Panc1 (cell line): ENCODE results near the gene LRRC49. TPM values are rescaled to one million over a fixed set of nuclear protein-coding genes. Genes with fewer than 3 reads are reported as not detected.

Experiments used
- ATAC-seq: fragments of 200-7000 bp; cut with Tn5 transposase; 2 replicates; pipeline ENCODE4 v1.9.1; 2020; ENCODE audit warnings: mild to moderate bottlenecking, moderate library complexity
- BruUV-seq: library from RNA; stranded (reverse); fragments of 400-500 nt; replicated peaks from 2 replicates; lab custom pipeline; 2021; lab: Mats Ljungman, UMichigan
- CTCF ChIA-PET: fragments of 300-600 bp; sonication (Branson Sonifier 250); formaldehyde crosslinking; loops from one replicate; lab custom pipeline; 2022; ENCODE audit warnings: antibody characterized with exemption; lab: Charles Lee
- POLR2A ChIA-PET: fragments of 300-600 bp; sonication (Branson Sonifier 250); formaldehyde crosslinking; loops from one replicate; lab custom pipeline; 2022; ENCODE audit warnings: antibody characterized with exemption; lab: Charles Lee
- DNase-seq: peaks from one replicate; pipeline ENCODE4 v3.0.0-alpha.2; 2010; ENCODE audit warnings: low read depth, low spot score
- H3K27ac ChIP-seq: 2 replicates; pipeline ENCODE4 v1.5.1; 2011; ENCODE audit warnings: mild to moderate bottlenecking, low read length, inconsistent platforms
- H3K27me3 ChIP-seq: fragments of 200-500 bp; sonication (Bioruptor generic); 2 replicates; pipeline ENCODE4 v1.6.0; 2014; ENCODE audit warnings: low read length, inconsistent platforms; ENCODE audit not compliant: control insufficient read depth, insufficient read depth
- H3K36me3 ChIP-seq: fragments of 200-500 bp; sonication (Bioruptor generic); 2 replicates; pipeline ENCODE4 v1.5.1; 2014; ENCODE audit warnings: inconsistent platforms, mild to moderate bottlenecking, low read length, moderate library complexity; ENCODE audit not compliant: control insufficient read depth, insufficient read depth
- H3K4me1 ChIP-seq: 2 replicates; pipeline ENCODE4 v1.5.1; 2011; ENCODE audit warnings: inconsistent platforms, mild to moderate bottlenecking, low read length, moderate library complexity; ENCODE audit not compliant: control insufficient read depth, insufficient read depth
- H3K4me3 ChIP-seq, 2 experiments: 2 replicates each; pipeline ENCODE4 v1.5.1; 2011 to 2012; ENCODE audit warnings: low read depth in 2 of 2, low read length in 2 of 2, mild to moderate bottlenecking in 2 of 2, inconsistent platforms in 1 of 2, moderate library complexity in 1 of 2
- H3K9me3 ChIP-seq: fragments of 200-500 bp; sonication (Bioruptor generic); 2 replicates; pipeline ENCODE4 v1.5.1; 2014; ENCODE audit warnings: low read depth, mild to moderate bottlenecking, inconsistent platforms, low read length, moderate library complexity; ENCODE audit not compliant: control insufficient read depth, insufficient read depth
- POLR2AphosphoS5 ChIP-seq: IDR thresholded peaks from 2 replicates; pipeline ENCODE4 v1.6.1; 2012; ENCODE audit warnings: mild to moderate bottlenecking, low read depth, low read length, moderate library complexity
- SIN3A ChIP-seq: IDR thresholded peaks from 2 replicates; pipeline ENCODE4 v1.6.1; 2012; ENCODE audit warnings: low read depth, mild to moderate bottlenecking, low read length, moderate library complexity, borderline replicate concordance; ENCODE audit not compliant: insufficient read depth
- TCF7L2 ChIP-seq: IDR thresholded peaks from 2 replicates; pipeline ENCODE4 v1.6.1; 2011; ENCODE audit warnings: mild to moderate bottlenecking, low read depth, low read length, inconsistent platforms
- in situ Hi-C: cut with HindIII; loops from 2 replicates; pipeline ENCODE4 v1.10.0; 2016; ENCODE audit warnings: low sequenced_read_pairs, low pct_unique_long_range_greater_than_20kb
- intact Hi-C: fragments of 100-400 bp; cut with micrococcal nuclease; formaldehyde crosslinking; loops from one replicate; pipeline ENCODE4 v1.10.0; 2022; ENCODE audit not compliant: unreplicated experiment
- total RNA-seq: library from RNA; stranded (reverse); gene quantifications from one replicate; pipeline ENCODE4 v1.2.1, GENCODE V29; 2021; ENCODE audit not compliant: unreplicated experiment
- TF ChIP-seq, protein P1 (sequence below): fragments of 450-650 bp; IDR thresholded peaks from 2 replicates; pipeline ENCODE4 v1.5.1; 2017; ENCODE audit warnings: mild to moderate bottlenecking
- TF ChIP-seq, protein P2 (sequence below), 2 experiments: IDR thresholded peaks; 2 replicates each; pipeline ENCODE4 v1.6.1; 2011 to 2012; ENCODE audit warnings: low read depth in 2 of 2, control low read depth in 1 of 2, low read length in 1 of 2, mild to moderate bottlenecking in 1 of 2, moderate library complexity in 1 of 2; ENCODE audit not compliant: insufficient read depth in 1 of 2

Gene LRRC49
- total RNA-seq, 1 experiment from 2014 or later: 8.3 TPM

DNA sequence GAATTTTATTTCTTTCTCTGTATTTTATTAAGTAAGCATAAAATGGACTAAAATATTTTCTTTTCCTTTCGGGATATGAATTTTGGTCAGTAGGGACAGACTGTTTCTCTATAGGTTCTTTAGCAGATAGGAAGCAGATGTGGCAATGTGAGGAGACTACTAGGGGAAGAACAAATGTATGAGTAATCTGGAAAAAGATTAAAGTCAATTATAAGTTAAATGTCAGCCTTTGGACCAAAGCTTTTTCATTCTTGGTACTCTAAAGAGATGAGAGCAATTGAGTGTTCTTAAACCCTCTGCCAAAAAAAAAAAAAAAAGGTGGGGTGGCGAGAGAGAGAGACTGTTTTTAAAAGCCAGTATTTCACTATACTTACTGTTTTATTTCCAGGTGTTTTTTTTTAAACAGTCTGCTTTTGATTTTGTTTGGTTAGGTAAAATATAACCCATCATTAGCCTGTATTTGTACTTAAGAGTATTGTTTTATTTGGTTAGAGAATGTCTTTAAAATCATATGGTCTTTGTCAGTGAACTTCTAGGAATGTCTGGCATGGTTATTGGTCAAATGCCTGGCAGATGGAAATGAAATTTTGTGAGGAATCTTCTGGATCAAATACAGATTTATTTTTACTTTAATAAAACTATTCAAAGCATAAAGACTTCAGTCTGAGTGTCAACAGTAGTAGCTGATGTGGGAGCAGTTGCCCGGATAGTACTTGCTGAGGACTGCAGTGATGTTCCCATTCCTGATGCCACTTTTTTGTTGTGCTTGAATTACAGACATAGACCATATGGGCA, 63.8 kb downstream of the LRRC49 start:
- intact Hi-C loops (no loop called here), in situ Hi-C loops (no loop called here)
- H3K9me3 ChIP-seq: no peaks in the 10 kb centered on the region; the same call in 1 of the 2 replicates
- DNase-seq (no peak), ATAC-seq (no peak)
- ChIA-PET CTCF (no interaction called here), POLR2A (no interaction called here)
- no peaks in the 10 kb centered on the region for H3K4me1 ChIP-seq
- H3K27ac ChIP-seq: no peak overlapping the region
- no peak overlapping the region for H3K4me3 ChIP-seq
- TF ChIP-seq SIN3A: no peak
- TF ChIP-seq, protein P1, sequence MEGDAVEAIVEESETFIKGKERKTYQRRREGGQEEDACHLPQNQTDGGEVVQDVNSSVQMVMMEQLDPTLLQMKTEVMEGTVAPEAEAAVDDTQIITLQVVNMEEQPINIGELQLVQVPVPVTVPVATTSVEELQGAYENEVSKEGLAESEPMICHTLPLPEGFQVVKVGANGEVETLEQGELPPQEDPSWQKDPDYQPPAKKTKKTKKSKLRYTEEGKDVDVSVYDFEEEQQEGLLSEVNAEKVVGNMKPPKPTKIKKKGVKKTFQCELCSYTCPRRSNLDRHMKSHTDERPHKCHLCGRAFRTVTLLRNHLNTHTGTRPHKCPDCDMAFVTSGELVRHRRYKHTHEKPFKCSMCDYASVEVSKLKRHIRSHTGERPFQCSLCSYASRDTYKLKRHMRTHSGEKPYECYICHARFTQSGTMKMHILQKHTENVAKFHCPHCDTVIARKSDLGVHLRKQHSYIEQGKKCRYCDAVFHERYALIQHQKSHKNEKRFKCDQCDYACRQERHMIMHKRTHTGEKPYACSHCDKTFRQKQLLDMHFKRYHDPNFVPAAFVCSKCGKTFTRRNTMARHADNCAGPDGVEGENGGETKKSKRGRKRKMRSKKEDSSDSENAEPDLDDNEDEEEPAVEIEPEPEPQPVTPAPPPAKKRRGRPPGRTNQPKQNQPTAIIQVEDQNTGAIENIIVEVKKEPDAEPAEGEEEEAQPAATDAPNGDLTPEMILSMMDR: no peak
- TF ChIP-seq TCF7L2: no peak
- TF ChIP-seq POLR2AphosphoS5: no peak
- TF ChIP-seq, protein P2, sequence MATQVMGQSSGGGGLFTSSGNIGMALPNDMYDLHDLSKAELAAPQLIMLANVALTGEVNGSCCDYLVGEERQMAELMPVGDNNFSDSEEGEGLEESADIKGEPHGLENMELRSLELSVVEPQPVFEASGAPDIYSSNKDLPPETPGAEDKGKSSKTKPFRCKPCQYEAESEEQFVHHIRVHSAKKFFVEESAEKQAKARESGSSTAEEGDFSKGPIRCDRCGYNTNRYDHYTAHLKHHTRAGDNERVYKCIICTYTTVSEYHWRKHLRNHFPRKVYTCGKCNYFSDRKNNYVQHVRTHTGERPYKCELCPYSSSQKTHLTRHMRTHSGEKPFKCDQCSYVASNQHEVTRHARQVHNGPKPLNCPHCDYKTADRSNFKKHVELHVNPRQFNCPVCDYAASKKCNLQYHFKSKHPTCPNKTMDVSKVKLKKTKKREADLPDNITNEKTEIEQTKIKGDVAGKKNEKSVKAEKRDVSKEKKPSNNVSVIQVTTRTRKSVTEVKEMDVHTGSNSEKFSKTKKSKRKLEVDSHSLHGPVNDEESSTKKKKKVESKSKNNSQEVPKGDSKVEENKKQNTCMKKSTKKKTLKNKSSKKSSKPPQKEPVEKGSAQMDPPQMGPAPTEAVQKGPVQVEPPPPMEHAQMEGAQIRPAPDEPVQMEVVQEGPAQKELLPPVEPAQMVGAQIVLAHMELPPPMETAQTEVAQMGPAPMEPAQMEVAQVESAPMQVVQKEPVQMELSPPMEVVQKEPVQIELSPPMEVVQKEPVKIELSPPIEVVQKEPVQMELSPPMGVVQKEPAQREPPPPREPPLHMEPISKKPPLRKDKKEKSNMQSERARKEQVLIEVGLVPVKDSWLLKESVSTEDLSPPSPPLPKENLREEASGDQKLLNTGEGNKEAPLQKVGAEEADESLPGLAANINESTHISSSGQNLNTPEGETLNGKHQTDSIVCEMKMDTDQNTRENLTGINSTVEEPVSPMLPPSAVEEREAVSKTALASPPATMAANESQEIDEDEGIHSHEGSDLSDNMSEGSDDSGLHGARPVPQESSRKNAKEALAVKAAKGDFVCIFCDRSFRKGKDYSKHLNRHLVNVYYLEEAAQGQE (IDR thresholded peaks at IDR 0.05; ENCODE audit: insufficient read depth in 1 of 2, low read depth in 2 of 2, low read length in 1 of 2): no peak
- H3K36me3 ChIP-seq: no peaks in the 10 kb centered on the region
- BruUV-seq: no TSS peak
- no peaks in the 10 kb centered on the region for H3K27me3 ChIP-seq

DNA sequence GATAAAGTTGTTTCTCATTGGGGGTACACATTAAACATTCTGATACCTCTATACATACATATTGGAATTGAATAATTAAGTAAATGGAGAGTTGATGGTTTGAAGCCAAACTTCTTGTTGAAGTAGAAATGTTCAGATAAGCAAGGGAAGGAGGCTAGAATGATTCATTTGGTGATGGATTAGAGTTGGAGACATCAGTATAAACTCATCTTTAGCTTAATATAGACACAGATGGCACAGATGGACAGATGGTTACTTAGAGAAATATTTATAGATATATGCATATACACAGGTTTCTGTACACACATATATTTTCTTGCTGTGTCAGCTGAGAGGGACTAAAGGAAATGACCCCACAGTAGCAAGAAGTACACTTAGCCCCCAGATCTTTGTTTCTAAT, 69.5 kb downstream of the LRRC49 start:
- CTCF ChIA-PET: no interaction called here
- Histone ChIP-seq H3K4me3 (no peak overlapping the region), H3K27ac (no peak overlapping the region), H3K9me3 (no peaks in the 10 kb centered on the region; the same call in 1 of the 2 replicates), H3K4me1 (no peaks in the 10 kb centered on the region), H3K27me3 (no peaks in the 10 kb centered on the region), H3K36me3 (no peaks in the 10 kb centered on the region)
- TF ChIP-seq SIN3A: no peak
- TF ChIP-seq TCF7L2: no peak
- TF ChIP-seq, protein P2 (IDR thresholded peaks at IDR 0.05; ENCODE audit: insufficient read depth in 1 of 2, low read depth in 2 of 2, low read length in 1 of 2): no peak
- TF ChIP-seq POLR2AphosphoS5: no peak
- TF ChIP-seq, protein P1: no peak
- DNase-seq (no peak), ATAC-seq (no peak)
- POLR2A ChIA-PET: no interaction called here
- in situ Hi-C loops: no loop called here
- BruUV-seq: no TSS peak
- intact Hi-C loops: no loop called here
